Peyer's patch (tissue), 4 donors: ENCODE data around the gene SLC2A4.

Experiments used
- CTCF ChIP-seq, 6 experiments: fragments of 450-650 bp in 4 of 6; fragments of 200-600 bp in 2 of 6; sonication (generic) in 1 of 6; IDR thresholded peaks; one replicate each; pipeline ENCODE4 v1.5.1; 2017 to 2019; ENCODE audit warnings: antibody characterized with exemption in 6 of 6, mild to moderate bottlenecking in 3 of 6, moderate library complexity in 1 of 6
- POLR2A ChIP-seq, 2 donors: fragments of 450-650 bp; IDR thresholded peaks; one replicate each; pipeline ENCODE4 v1.5.1; 2017; ENCODE audit warnings: antibody characterized with exemption in 2 of 2, mild to moderate bottlenecking in 2 of 2, moderate library complexity in 2 of 2

GRCh38 chr17:7261379-7262191 is 19.9 kb upstream of the SLC2A4 start:
- TF ChIP-seq CTCF (IDR thresholded peaks at IDR 0.05): no peak
- TF ChIP-seq POLR2A (IDR thresholded peaks at IDR 0.05): no peak
